K562 (cell line): ENCODE results near the gene ZNF512B. TPM values are rescaled to one million over a fixed set of nuclear protein-coding genes. Genes with fewer than 3 reads are reported as not detected.

ENCODE experiments used
- CXXC5 ChIP-seq: fragments of 250-450 bp; sonication (Bioruptor Pico); IDR thresholded peaks from 2 replicates; pipeline ENCODE4 v1.8.0; 2022; ENCODE audit warnings: inconsistent platforms, mild to moderate bottlenecking, moderate library complexity
- FOXO4 ChIP-seq: fragments of 450-650 bp; formaldehyde crosslinking; IDR thresholded peaks from 2 replicates; pipeline ENCODE4 v1.4.0; 2020; ENCODE audit warnings: mild to moderate bottlenecking, moderate library complexity
- HCFC1 ChIP-seq: IDR thresholded peaks from 2 replicates; pipeline ENCODE4 v1.6.1; 2012; ENCODE audit warnings: low read depth, low read length, improper control_type of control experiment
- HMG20B ChIP-seq: fragments of 250-450 bp; sonication (Bioruptor Pico); IDR thresholded peaks from 2 replicates; pipeline ENCODE4 v1.5.0; 2021; ENCODE audit warnings: mild to moderate bottlenecking
- KLF1 ChIP-seq: fragments of 450-650 bp; IDR thresholded peaks from 2 replicates; pipeline ENCODE4 v1.6.1; 2016; ENCODE audit warnings: missing genetic modification characterization, missing compliant biosample characterization
- SMAD4 ChIP-seq: fragments of 250-450 bp; sonication (Bioruptor Pico); conservative IDR thresholded peaks from 2 replicates; pipeline ENCODE4 v1.8.0; 2021; ENCODE audit warnings: inconsistent platforms, mild to moderate bottlenecking, moderate library complexity
- SOX6 ChIP-seq: fragments of 450-650 bp; IDR thresholded peaks from 2 replicates; pipeline ENCODE4 v1.6.1; 2014; ENCODE audit warnings: mild to moderate bottlenecking
- STAT5B ChIP-seq: fragments of 250-450 bp; sonication (Bioruptor Pico); IDR thresholded peaks from 2 replicates; pipeline ENCODE4 v1.8.0; 2021; ENCODE audit warnings: mild to moderate bottlenecking, inconsistent platforms
- TCF3 ChIP-seq: sonication (generic); formaldehyde crosslinking; IDR thresholded peaks from 2 replicates; pipeline ENCODE4 v1.4.0; 2020; ENCODE audit warnings: mild to moderate bottlenecking, missing genetic modification reagents
- ZNF445 ChIP-seq: fragments of 250-450 bp; sonication (Bioruptor Pico); IDR thresholded peaks from 2 replicates; pipeline ENCODE4 v1.4.0; 2020; ENCODE audit warnings: low read depth, mild to moderate bottlenecking, moderate library complexity
- ZNF609 ChIP-seq: sonication (generic); formaldehyde crosslinking; IDR thresholded peaks from 2 replicates; pipeline ENCODE4 v1.8.1; 2023; ENCODE audit warnings: missing genetic modification reagents, mild to moderate bottlenecking, borderline replicate concordance
- ZNF780A ChIP-seq: fragments of 250-450 bp; sonication (Bioruptor Pico); IDR thresholded peaks from 2 replicates; pipeline ENCODE4 v1.5.0; 2021; ENCODE audit warnings: mild to moderate bottlenecking
- polyA plus RNA-seq, 8 experiments: library from polyadenylated mRNA; depleted of rRNA in 4 of 8; stranded (reverse) in 5 of 8; unstranded in 3 of 8; fragments of >200 nt; fragmentation: Nextera tagmentation in 2 of 8; fragmentation: Illumina TruSeq in 1 of 8; extraction: Ambion mirVana in 2 of 8; extraction: Trizol in 1 of 8; gene quantifications; 2 replicates each; pipeline versions ENCODE4 v1.2.1 to v1.2.3, GENCODE V29; 2011 to 2014; ENCODE audit warnings: inconsistent platforms in 1 of 8, missing spikeins in 1 of 8
- total RNA-seq, 7 experiments: library from RNA; depleted of rRNA in 6 of 7; stranded (reverse); fragments of >200 nt in 6 of 7; fragmentation: Illumina TruSeq in 2 of 7; extraction: Trizol in 2 of 7; gene quantifications; 2 replicates each; pipeline versions ENCODE4 v1.2.1 to v1.2.3, GENCODE V29; 2011 to 2021; ENCODE audit warnings: low replicate concordance in 1 of 7
- TF ChIP-seq, protein P1 (sequence below): fragments of 450-650 bp; IDR thresholded peaks from 2 replicates; pipeline ENCODE4 v1.6.1; 2017; ENCODE audit warnings: antibody characterized with exemption, mild to moderate bottlenecking
- TF ChIP-seq, protein P2 (sequence below): sonication (generic); formaldehyde crosslinking; IDR thresholded peaks from 2 replicates; pipeline ENCODE4 v1.8.0; 2022; ENCODE audit warnings: mild to moderate bottlenecking, missing genetic modification reagents
- TF ChIP-seq, protein P3 (sequence below): fragments of 250-450 bp; sonication (Bioruptor Pico); IDR thresholded peaks from 2 replicates; pipeline ENCODE4 v1.8.0; 2021; ENCODE audit warnings: moderate library complexity, mild to moderate bottlenecking, inconsistent platforms

Gene ZNF512B
- total and polyA plus RNA-seq, 9 of the 15 experiments (the other 6 are each of a cell fraction or from before 2014, with no cell fraction given), result 0.01 to 27.8 (median 8.2) TPM

DNA sequence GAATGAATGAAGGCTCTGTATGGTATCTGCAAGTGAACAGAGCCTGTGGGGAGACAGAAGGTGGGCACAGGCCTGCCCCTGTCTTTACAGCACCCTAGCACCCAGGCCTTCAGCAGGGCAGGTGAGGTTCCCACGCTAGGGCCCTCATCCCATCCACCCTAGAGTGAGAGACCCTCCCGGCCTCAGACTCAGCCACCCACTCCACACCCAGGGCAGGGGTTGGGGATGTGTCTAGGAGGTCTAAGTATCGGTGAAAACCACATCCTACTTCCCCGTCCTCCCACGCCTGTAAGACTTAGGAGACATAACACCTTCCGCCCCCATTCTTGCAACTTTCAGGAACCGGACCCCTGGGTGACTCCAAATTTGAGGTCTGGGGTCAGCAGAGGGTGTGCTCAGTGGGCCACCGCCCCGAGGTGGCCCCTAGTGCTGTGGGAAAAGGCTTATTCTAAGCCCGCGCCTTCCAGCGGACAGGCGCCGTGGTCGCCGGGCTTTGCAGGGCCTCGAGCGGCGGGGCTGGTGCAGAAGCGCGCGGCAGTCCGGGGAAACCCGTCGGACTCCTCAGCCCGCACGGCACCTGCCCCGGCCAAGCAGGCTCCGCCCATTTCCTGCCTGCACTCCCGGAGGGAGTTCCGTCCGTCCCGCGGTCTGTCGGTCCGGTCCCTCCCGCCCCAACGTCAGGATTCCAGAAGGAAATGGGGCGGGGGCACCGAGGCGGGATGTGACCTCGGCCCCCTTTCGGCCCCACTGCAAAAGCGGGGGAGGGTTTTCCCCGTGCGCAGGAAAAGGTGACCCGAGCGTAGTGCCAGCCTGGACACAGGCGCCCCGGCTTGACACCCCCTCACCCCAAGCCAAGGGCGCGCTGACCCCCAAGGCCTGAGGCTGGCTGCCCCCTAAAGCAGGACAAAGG is 8.8 kb upstream of the ZNF512B start (continued):
- TF ChIP-seq SMAD4 (peak; percentile 70), HCFC1 (no peak; the same call in 1 of the 2 replicates), SOX6 (no peak), TCF3 (CRISPR knock-in tag) (no peak), FOXO4 (CRISPR knock-in tag) (no peak), KLF1 (no peak), HMG20B (CRISPR knock-in tag) (no peak), CXXC5 (CRISPR knock-in tag) (peak; percentile 68), ZNF609 (no peak), STAT5B (CRISPR knock-in tag) (no peak), ZNF780A (no peak), ZNF445 (CRISPR knock-in tag) (no peak)
- TF ChIP-seq, protein P1, sequence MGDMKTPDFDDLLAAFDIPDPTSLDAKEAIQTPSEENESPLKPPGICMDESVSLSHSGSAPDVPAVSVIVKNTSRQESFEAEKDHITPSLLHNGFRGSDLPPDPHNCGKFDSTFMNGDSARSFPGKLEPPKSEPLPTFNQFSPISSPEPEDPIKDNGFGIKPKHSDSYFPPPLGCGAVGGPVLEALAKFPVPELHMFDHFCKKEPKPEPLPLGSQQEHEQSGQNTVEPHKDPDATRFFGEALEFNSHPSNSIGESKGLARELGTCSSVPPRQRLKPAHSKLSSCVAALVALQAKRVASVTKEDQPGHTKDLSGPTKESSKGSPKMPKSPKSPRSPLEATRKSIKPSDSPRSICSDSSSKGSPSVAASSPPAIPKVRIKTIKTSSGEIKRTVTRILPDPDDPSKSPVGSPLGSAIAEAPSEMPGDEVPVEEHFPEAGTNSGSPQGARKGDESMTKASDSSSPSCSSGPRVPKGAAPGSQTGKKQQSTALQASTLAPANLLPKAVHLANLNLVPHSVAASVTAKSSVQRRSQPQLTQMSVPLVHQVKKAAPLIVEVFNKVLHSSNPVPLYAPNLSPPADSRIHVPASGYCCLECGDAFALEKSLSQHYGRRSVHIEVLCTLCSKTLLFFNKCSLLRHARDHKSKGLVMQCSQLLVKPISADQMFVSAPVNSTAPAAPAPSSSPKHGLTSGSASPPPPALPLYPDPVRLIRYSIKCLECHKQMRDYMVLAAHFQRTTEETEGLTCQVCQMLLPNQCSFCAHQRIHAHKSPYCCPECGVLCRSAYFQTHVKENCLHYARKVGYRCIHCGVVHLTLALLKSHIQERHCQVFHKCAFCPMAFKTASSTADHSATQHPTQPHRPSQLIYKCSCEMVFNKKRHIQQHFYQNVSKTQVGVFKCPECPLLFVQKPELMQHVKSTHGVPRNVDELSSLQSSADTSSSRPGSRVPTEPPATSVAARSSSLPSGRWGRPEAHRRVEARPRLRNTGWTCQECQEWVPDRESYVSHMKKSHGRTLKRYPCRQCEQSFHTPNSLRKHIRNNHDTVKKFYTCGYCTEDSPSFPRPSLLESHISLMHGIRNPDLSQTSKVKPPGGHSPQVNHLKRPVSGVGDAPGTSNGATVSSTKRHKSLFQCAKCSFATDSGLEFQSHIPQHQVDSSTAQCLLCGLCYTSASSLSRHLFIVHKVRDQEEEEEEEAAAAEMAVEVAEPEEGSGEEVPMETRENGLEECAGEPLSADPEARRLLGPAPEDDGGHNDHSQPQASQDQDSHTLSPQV, result peak; percentile 44; the same call in 1 of the 2 replicates
- TF ChIP-seq, protein P2, sequence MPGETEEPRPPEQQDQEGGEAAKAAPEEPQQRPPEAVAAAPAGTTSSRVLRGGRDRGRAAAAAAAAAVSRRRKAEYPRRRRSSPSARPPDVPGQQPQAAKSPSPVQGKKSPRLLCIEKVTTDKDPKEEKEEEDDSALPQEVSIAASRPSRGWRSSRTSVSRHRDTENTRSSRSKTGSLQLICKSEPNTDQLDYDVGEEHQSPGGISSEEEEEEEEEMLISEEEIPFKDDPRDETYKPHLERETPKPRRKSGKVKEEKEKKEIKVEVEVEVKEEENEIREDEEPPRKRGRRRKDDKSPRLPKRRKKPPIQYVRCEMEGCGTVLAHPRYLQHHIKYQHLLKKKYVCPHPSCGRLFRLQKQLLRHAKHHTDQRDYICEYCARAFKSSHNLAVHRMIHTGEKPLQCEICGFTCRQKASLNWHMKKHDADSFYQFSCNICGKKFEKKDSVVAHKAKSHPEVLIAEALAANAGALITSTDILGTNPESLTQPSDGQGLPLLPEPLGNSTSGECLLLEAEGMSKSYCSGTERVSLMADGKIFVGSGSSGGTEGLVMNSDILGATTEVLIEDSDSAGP (CRISPR knock-in tag), result no peak
- TF ChIP-seq, protein P3, sequence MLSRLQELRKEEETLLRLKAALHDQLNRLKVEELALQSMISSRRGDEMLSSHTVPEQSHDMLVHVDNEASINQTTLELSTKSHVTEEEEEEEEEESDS (CRISPR knock-in tag), result no peak
